LHCN-M2 (cell line): Measurements from ENCODE around the gene ZSCAN32. TPM values are rescaled to one million over a fixed set of nuclear protein-coding genes. Genes with fewer than 3 reads are reported as not detected.
A peak's percentile ranks its signal among the peaks of the same experiment; 100 is the strongest.

Source experiments
- DNase-seq: peaks from one replicate; pipeline ENCODE4 v3.0.0-alpha.2; 2012; ENCODE audit warnings: low read depth
- polyA plus RNA-seq: library from polyadenylated mRNA; unstranded; fragments of >200 nt; gene quantifications from one replicate; pipeline ENCODE4 v1.2.1, GENCODE V29; 2012; ENCODE audit warnings: missing spikeins
- total RNA-seq: library from RNA; depleted of rRNA; stranded (reverse); fragments of >200 nt; gene quantifications from 2 replicates; pipeline ENCODE4 v1.2.3, GENCODE V29; 2014; rRNA removed

The ZSCAN32 gene
- 9.4 and 14.5 TPM in 2 replicates for total RNA-seq
- 6.9 TPM for polyA plus RNA-seq

- peak; percentile 99 for DNase-seq
Observed at GRCh38 chr16:3400779-3401688, at the start of gene ZSCAN32, which contains the start of gene ZNF174. Gene ZSCAN32, minus strand, starts transcription at chr16:3401004. Its CDS starts 3,447 bp downstream, at chr16:3397557. Gene ZNF174, plus strand, starts transcription at chr16:3401215. Its CDS starts 790 bp downstream, at chr16:3402005.

GRCh38 chr16:3444032-3444388 is 43.2 kb upstream of the ZSCAN32 start:
- DNase-seq, result peak; percentile 64

DNA sequence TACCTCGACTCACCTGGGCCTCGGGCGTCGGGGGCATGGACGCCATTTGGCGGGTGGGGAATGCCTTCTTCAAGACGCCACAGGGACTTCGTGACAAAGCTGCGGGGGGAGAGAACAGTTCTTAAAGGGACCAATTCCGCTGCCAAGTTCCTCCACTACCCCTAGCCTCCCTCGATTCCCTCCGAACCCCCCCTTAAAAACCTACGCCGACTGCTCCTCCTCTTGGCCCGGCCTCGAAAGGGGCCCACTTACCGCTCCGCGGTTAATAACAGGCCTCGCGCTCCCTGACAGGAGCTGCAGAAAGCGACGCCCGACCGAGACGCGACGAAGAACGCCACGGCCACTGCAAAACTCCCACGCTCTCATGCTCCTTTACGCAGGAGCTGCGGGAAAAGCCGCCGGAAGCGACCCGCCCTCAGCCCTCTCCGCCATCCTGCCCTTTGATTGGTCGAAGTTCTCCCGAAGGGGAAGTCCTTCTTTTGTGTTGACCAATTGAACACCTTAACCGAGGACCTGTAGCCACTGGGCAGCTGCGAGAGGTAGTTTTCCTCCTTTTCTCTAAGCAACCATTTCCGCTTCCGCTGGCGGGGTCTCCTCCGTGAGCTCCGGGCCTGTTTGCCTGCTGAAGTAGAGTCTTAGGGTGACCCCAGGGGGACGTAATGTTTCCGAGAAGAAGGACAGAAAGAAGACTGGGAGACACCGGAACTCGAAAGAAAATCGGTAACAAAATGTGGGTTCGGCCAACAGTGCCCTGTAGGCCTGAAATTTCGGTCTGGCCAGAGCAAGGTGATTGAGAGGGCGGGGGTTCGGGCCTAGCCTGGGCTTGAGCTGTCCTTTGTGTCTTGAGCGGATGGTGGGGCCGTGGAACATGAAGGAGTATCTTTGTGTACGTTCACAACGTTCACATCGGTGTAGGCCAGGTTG is 42.6 kb upstream of the ZSCAN32 start, which contains the start of the genes NAA60 and ZNF597:
TSS of gene NAA60 (plus strand) at position 573 of the 924 bp plus-strand sequence. CDS start 32,548 bp downstream, outside the sequence.
TSS of gene ZNF597 (minus strand) at position 397 of the 924 bp plus-strand sequence. CDS start at position 46, 351 bp downstream.
- DNase-seq, result peak; percentile 91

GRCh38 chr16:3439637-3440036 is 38.8 kb upstream of the ZSCAN32 start:
- no peak for DNase-seq

DNA sequence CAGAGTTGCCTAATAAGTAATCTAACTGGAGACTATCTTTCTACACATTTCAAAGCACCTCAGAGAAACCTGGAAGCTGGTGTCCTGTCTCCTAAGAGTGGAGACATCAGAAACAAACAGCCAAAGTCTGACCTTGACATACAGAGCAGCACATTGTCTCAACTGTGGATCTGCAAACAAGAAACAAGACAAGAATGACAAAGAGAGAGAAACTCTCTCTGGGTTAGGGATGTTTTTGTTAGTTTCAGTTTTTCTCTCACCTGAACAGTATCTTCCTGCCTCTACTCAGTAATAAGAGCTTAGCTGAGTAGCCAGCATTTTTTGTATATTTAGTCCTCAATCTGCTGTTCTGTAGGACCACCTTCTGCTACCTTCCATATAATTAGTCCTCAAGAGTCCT is 33.6 kb upstream of the ZSCAN32 start:
- DNase-seq, result no peak

DNA sequence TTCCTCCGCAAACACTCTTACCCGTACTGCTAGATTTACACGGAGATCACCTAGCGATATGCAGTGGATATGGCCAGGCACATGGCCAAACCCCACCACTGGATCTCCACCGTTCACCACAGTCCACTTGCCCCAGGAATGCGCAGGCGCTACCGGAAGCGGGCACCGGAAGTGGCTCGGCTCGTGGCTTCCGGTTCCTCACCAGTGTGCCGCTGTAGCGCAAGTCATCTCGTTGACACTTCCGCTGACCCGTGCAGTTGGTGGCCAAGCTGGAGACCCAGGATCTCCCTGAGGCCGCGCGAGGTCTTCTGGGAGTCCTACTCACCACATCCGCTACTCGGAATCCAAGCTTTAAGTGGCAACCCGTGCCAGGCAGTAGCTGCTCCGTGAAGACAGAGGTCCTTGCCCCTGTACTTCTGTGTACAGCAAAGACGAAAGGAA is 31.0 kb upstream of the ZSCAN32 start:
- DNase-seq, result no peak

GRCh38 chr16:3413730-3414379 is 13.1 kb upstream of the ZSCAN32 start:
- peak; percentile 36 for DNase-seq

DNA sequence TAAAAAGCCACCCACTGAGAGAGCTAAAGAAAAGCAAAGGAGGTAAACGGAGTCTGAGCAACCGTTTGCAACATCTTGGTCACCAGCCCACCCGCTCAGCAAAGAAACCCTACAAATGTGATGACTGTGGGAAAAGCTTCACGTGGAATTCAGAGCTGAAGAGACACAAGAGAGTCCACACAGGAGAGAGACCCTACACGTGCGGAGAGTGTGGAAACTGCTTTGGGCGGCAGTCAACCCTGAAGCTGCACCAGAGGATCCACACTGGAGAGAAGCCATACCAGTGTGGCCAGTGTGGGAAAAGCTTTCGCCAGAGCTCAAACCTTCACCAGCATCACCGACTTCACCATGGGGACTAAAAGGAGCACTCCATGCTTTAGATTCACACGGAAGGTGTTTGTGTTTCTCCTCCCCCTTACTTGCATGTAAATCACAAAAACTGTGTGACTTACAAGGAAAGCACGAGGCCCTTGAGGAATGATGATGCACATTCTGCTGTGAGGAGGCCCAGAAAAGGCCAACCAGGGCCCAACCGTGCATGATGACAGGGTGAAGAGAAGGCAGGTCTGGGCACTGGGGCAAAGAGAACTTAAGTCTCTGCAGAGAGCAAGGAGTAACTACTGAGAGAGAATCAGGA is 7.9 kb upstream of the ZSCAN32 start:
- no peak for DNase-seq

DNA sequence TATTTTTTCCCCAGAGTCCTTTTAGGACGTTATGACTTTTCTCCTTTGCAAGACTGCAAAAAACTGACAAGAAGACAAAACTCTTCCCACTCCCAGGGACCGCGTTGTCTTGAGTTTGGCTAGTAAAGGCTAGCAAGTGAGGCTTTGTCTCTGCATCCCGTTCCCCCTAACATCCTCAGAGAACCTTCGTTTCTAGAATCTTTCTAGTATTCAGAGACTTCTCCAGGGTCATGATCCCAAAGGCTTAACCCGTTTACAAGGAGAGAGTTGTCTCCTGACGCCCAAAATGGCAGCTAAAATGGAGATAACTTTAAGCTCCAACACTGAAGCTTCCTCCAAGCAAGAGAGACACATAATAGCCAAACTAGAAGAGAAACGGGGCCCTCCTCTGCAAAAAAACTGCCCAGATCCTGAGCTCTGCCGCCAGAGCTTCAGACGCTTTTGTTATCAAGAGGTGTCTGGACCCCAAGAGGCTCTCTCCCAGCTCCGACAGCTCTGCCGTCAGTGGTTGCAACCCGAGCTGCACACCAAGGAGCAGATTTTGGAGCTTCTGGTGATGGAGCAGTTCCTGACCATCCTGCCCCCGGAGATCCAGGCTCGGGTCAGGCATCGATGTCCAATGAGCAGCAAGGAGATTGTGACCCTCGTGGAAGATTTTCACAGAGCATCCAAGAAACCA is 1.1 kb upstream of the ZSCAN32 start:
- DNase-seq, result peak; percentile 15

- no peak for DNase-seq
Observed at GRCh38 chr16:3400446-3400778, 392 bp downstream of the ZSCAN32 start.

GRCh38 chr16:3389663-3390338 is 11.0 kb downstream of the ZSCAN32 start:
- no peak for DNase-seq

GRCh38 chr16:3388325-3388724 is 12.5 kb downstream of the ZSCAN32 start:
- no peak for DNase-seq

- DNase-seq, result no peak
Observed at GRCh38 chr16:3383045-3383448, 17.8 kb downstream of the ZSCAN32 start.

GRCh38 chr16:3377917-3378316 is 22.9 kb downstream of the ZSCAN32 start:
- no peak for DNase-seq

DNA sequence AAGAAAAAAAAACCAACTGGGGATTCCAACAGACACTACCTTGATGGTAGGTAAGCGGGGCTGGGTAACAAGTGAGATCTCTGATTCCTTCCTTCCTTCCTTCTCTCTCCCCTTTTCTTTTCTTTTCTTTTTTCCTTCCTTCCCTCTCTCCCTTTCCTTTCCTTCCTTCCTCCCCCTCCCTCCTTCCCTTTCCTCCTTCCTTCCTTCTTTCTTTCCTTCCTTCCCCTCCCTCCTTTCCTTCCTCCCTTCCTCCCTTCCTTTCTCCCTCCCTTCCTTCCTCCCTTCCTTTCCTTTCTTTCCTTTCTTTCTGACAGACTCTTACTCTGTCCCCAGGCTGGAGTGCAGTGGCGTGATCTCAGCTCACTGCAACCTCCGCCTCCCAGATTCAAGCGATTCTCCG is 25.1 kb downstream of the ZSCAN32 start:
- no peak for DNase-seq

- no peak for DNase-seq
Observed at GRCh38 chr16:3369073-3369472, 31.7 kb downstream of the ZSCAN32 start.

GRCh38 chr16:3364774-3365427 is 35.9 kb downstream of the ZSCAN32 start:
- DNase-seq, result peak; percentile 89

GRCh38 chr16:3363793-3364192 is 37.0 kb downstream of the ZSCAN32 start:
- DNase-seq, result no peak

- DNase-seq, result peak; percentile 13
Observed at GRCh38 chr16:3362931-3363330, 37.9 kb downstream of the ZSCAN32 start.
